SK-N-SH (cell line): ENCODE data around the gene SLC25A20. TPM values are rescaled to one million over a fixed set of nuclear protein-coding genes. Genes with fewer than 3 reads are reported as not detected.

Experiments used
- CTCF ChIA-PET: fragments of 300-600, 350-600 bp; formaldehyde crosslinking; extraction: SDS; loops from one replicate; lab custom pipeline; 2021; lab: Yijun Ruan, JAX
- POLR2A ChIA-PET: fragments of 350-600 bp; sonication (Branson Sonifier 250); formaldehyde crosslinking; extraction: SDS; loops from one replicate; lab custom pipeline; 2020; ENCODE audit warnings: antibody characterized with exemption, inconsistent platforms; lab: Yijun Ruan, JAX
- DNase-seq: peaks from one replicate; pipeline ENCODE4 v3.0.0; 2012
- H2AFZ ChIP-seq: fragments of 200-600 bp; sonication (generic); 2 replicates; pipeline ENCODE4 v1.8.1; 2016; ENCODE audit warnings: antibody characterized with exemption, mild to moderate bottlenecking, low read depth
- H3F3A ChIP-seq: fragments of 200-600 bp; sonication (generic); replicated peaks from 2 replicates; pipeline ENCODE3; 2016; ENCODE audit warnings: antibody characterized with exemption, mild to moderate bottlenecking; ENCODE audit not compliant: insufficient read depth
- H3K27ac ChIP-seq, 2 experiments: fragments of 200-500 bp in 1 of 2; fragments of 200-600 bp in 1 of 2; sonication (Bioruptor generic) in 1 of 2; sonication (generic), shearing (Covaris generic) in 1 of 2; 2 replicates each; pipeline versions ENCODE4 v1.5.1 to v1.6.1; 2014 to 2016; ENCODE audit warnings: low read depth in 2 of 2, inconsistent platforms in 1 of 2, low read length in 1 of 2, mild to moderate bottlenecking in 1 of 2, mixed read lengths in 1 of 2
- H3K27me3 ChIP-seq: fragments of 200-600 bp; sonication (generic), shearing (Covaris generic); 2 replicates; pipeline ENCODE4 v1.6.1; 2016; ENCODE audit warnings: mixed run types; ENCODE audit not compliant: insufficient read depth
- H3K36me3 ChIP-seq, 2 experiments: fragments of 200-500 bp in 1 of 2; fragments of 200-600 bp in 1 of 2; sonication (Bioruptor generic) in 1 of 2; sonication (generic) in 1 of 2; replicated peaks in 1 of 2; 2 replicates each; pipeline versions ENCODE3 to v1.5.1; 2014 to 2016; ENCODE audit warnings: low read length in 1 of 2, mild to moderate bottlenecking in 1 of 2; ENCODE audit not compliant: insufficient read depth in 2 of 2, control insufficient read depth in 1 of 2
- H3K4me1 ChIP-seq, 2 experiments: fragments of 200-500 bp in 1 of 2; fragments of 200-600 bp in 1 of 2; sonication (Bioruptor generic) in 1 of 2; sonication (generic), shearing (Covaris generic) in 1 of 2; 2 replicates each; pipeline versions ENCODE4 v1.5.1 to v1.6.1; 2014 to 2016; ENCODE audit warnings: low read depth in 1 of 2, low read length in 1 of 2, mixed run types in 1 of 2; ENCODE audit not compliant: insufficient read depth in 2 of 2, control insufficient read depth in 1 of 2
- H3K4me2 ChIP-seq: fragments of 200-600 bp; sonication (generic), shearing (Covaris generic); 2 replicates; pipeline ENCODE4 v1.6.1; 2017; ENCODE audit warnings: mixed run types
- H3K4me3 ChIP-seq, 2 experiments: fragments of 200-500 bp in 1 of 2; fragments of 200-600 bp in 1 of 2; sonication (Bioruptor generic) in 1 of 2; sonication (generic), shearing (Covaris generic) in 1 of 2; 2 replicates each; pipeline versions ENCODE4 v1.5.1 to v1.8.1; 2014 to 2016; ENCODE audit warnings: low read depth in 2 of 2, inconsistent platforms in 1 of 2, low read length in 1 of 2, mild to moderate bottlenecking in 1 of 2, mixed read lengths in 1 of 2, moderate library complexity in 1 of 2
- H3K79me2 ChIP-seq: fragments of 200-600 bp; sonication (generic); 2 replicates; pipeline ENCODE4 v1.8.1; 2017; ENCODE audit warnings: mild to moderate bottlenecking; ENCODE audit not compliant: insufficient read depth
- H3K9ac ChIP-seq: fragments of 200-600 bp; sonication (generic); 2 replicates; pipeline ENCODE4 v1.6.1; 2017; ENCODE audit warnings: mixed run types
- H3K9me2 ChIP-seq: fragments of 200-600 bp; sonication (generic); 2 replicates; pipeline ENCODE4 v1.6.1; 2017; ENCODE audit warnings: mixed run types
- H3K9me3 ChIP-seq: fragments of 200-600 bp; sonication (generic); 2 replicates; pipeline ENCODE4 v1.6.1; 2017; ENCODE audit warnings: mixed run types, mild to moderate bottlenecking, moderate library complexity
- H4K20me1 ChIP-seq: fragments of 200-600 bp; sonication (generic); 2 replicates; pipeline ENCODE4 v1.6.1; 2017; ENCODE audit warnings: mild to moderate bottlenecking, mixed run types; ENCODE audit not compliant: insufficient read depth
- CHD2 ChIP-seq: fragments of 150-350 bp; IDR thresholded peaks from 2 replicates; pipeline ENCODE4 v1.6.1; 2018; ENCODE audit warnings: low read length; ENCODE audit not compliant: partially characterized antibody
- FOSL2 ChIP-seq: IDR thresholded peaks from 2 replicates; pipeline ENCODE4 v1.4.0; 2012; ENCODE audit warnings: low read depth, mild to moderate bottlenecking, moderate library complexity, borderline replicate concordance
- GATA2 ChIP-seq: sonication (generic); formaldehyde crosslinking; IDR thresholded peaks from 2 replicates; pipeline ENCODE4 v1.5.0; 2020; ENCODE audit warnings: mild to moderate bottlenecking, missing genetic modification reagents
- MAX ChIP-seq: IDR thresholded peaks from 2 replicates; pipeline ENCODE4 v1.4.0; 2012; ENCODE audit warnings: low read depth
- MXI1 ChIP-seq: IDR thresholded peaks from 2 replicates; pipeline ENCODE4 v1.6.1; 2012; ENCODE audit warnings: mild to moderate bottlenecking, low read depth, low read length, improper control_type of control experiment
- NFIC ChIP-seq: IDR thresholded peaks from 2 replicates; pipeline ENCODE4 v1.4.0; 2012; ENCODE audit warnings: borderline replicate concordance
- NRF1 ChIP-seq: IDR thresholded peaks from 2 replicates; pipeline ENCODE4 v1.6.1; 2012; ENCODE audit warnings: low read depth, mild to moderate bottlenecking, low read length
- PBX3 ChIP-seq: IDR thresholded peaks from 2 replicates; pipeline ENCODE4; 2012
- POLR2AphosphoS5 ChIP-seq: IDR thresholded peaks from 2 replicates; pipeline ENCODE4 v1.6.1; 2012; ENCODE audit warnings: low read depth, low read length
- SIN3A ChIP-seq: IDR thresholded peaks from 2 replicates; pipeline ENCODE4 v1.6.1; 2012; ENCODE audit warnings: low read depth, mild to moderate bottlenecking, low read length, moderate library complexity, borderline replicate concordance
- WGBS: methylation state at CpG from one replicate; pipeline ENCODE4 v1.1.6; 2017; ENCODE audit warnings: low lambda C conversion rate; 5-methylcytosine and 5-hydroxymethylcytosine counted together
- polyA plus RNA-seq, 3 experiments: library from polyadenylated mRNA; depleted of rRNA; stranded (reverse); fragments of >200 nt; gene quantifications; 2 replicates each; pipeline ENCODE4 v1.2.3, GENCODE V29; 2012

SLC25A20 gene
- polyA plus RNA-seq, 1 of the 3 experiments (the other 2 are of a cell fraction) = 30.3 TPM

GRCh38 chr3:48848816-48849515 is 49.7 kb downstream of the SLC25A20 start:
- DNase-seq = no peak
- Histone ChIP-seq H3K9me2 (no peaks in the 10 kb centered on the region), H3K4me2 (no peak overlapping the region), H3K27me3 (no peaks in the 10 kb centered on the region), H3F3A (peaks cover 3% of the 10 kb centered on the region), H2AFZ (no peak overlapping the region), H3K4me3 (no peak overlapping the region), H4K20me1 (no peaks in the 10 kb centered on the region), H3K9me3 (no peaks in the 10 kb centered on the region), H3K4me1 (peaks cover 3 to 28% of the 10 kb centered on the region in 2 experiments; a peak in 2 of 4 replicates), H3K79me2 (peaks cover 25% of the 10 kb centered on the region), H3K27ac (no peak overlapping the region), H3K36me3 (no peaks in the 10 kb centered on the region), H3K9ac (no peak overlapping the region)
- POLR2A ChIA-PET = no interaction called here
- WGBS = 98% methylated on average over 6 of the region's 8 CpGs
- CTCF ChIA-PET = no interaction called here
- TF ChIP-seq CHD2 = no peak
- no peak for TF ChIP-seq FOSL2
- TF ChIP-seq PBX3 = no peak
- no peak for TF ChIP-seq GATA2 (CRISPR knock-in tag)
- no peak for TF ChIP-seq MAX
- no peak for TF ChIP-seq SIN3A

GRCh38 chr3:48847504-48848423 is 50.9 kb downstream of the SLC25A20 start, which contains the start of gene PRKAR2A:
Gene PRKAR2A, minus strand, starts transcription at chr3:48847874. Its CDS starts 278 bp downstream, at chr3:48847596.
- Histone ChIP-seq H3K27me3 (no peaks in the 10 kb centered on the region), H4K20me1 (no peaks in the 10 kb centered on the region), H3K4me1 (peaks cover 3 to 28% of the 10 kb centered on the region in 2 experiments; a peak in 2 of 4 replicates), H3K4me3 (peak within 1 kb of the TSS; percentile 84), H3K79me2 (peaks cover 37% of the 10 kb centered on the region), H3K9ac (peak within 1 kb of the TSS; percentile 71), H3K9me2 (no peaks in the 10 kb centered on the region), H2AFZ (peak within 1 kb of the TSS; percentile 92), H3K9me3 (no peaks in the 10 kb centered on the region), H3K36me3 (no peaks in the 10 kb centered on the region), H3F3A (peaks cover 3% of the 10 kb centered on the region), H3K4me2 (peak within 1 kb of the TSS; percentile 92), H3K27ac (peak within 1 kb of the TSS; percentile 59 to 87)
- DNase-seq = peak; percentile 98
- 42% methylated on average over 7 of the region's 81 CpGs for WGBS
- POLR2A ChIA-PET = interaction anchor here (0.7 to 1.3 kb wide), 2 partner anchors 131 to 173 kb away, joined by 3 read pairs; partner anchors contain the start of gene IP6K2
- TF ChIP-seq NFIC (no peak), SIN3A (peak; percentile 54; the same call in 1 of the 2 replicates), MXI1 (peak; percentile 90), POLR2AphosphoS5 (peak; percentile 72; the same call in 1 of the 2 replicates), NRF1 (peak; percentile 89)
- TF ChIP-seq, all 33 proteins: peak for 4
- CTCF ChIA-PET = interaction anchor here (1.0 to 1.3 kb wide), 3 partner anchors 108 to 160 kb away, joined by 3 read pairs; partner anchors contain the start of gene WDR6
